Fibroblast of pulmonary artery (primary cell): Measurements from ENCODE around the gene SDF2.

Experiments used
- DNase-seq: peaks from one replicate; pipeline ENCODE4 v3.0.0-alpha.2; 2010; ENCODE audit warnings: low read depth
- H3K4me3 ChIP-seq: replicated peaks from 2 replicates; pipeline ENCODE4 v1.5.1; 2011; ENCODE audit warnings: low read depth, mild to moderate bottlenecking, control low read depth, low read length, moderate library complexity
- TF ChIP-seq, protein P1 (sequence below): IDR thresholded peaks from 2 replicates; pipeline ENCODE4 v1.5.1; 2011; ENCODE audit warnings: mild to moderate bottlenecking, control low read depth, low read length, inconsistent platforms; ENCODE audit errors: missing control alignments

The SDF2 gene

DNA sequence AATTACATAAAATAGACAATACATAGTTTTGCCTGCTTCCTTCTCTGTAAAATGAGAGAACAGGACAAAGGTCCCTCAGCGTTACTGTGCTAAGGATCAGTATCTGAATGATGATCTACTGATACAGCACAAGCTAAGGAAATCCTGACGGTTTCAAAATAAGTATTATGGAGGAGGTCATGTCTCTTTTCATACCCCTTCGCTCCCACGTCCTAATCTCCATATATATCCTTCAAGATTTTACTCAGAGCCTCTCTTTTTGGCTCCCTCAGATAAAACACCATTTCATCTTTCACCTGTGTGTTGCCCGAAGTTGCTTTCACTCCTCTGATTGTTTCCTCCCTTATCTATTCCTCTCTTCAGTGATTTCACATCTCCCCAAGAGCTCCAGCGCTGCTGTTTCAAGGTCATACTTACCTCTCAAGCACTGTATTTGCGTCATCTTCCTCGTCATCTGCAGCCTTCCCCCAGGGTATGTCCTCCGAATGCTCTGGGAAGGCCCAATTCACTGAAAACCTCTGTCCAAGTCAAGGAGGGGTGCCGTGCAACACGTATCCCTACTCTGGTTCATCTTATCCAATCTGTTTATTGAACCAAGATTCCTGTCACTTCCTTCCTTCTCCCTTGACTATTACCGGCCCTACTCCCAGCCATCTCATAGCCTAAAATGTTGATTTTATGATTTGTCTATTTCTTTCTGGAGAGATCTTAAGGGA, 15.5 kb downstream of the SDF2 start:
- H3K4me3 ChIP-seq: no peak overlapping the region
- TF ChIP-seq, protein P1, sequence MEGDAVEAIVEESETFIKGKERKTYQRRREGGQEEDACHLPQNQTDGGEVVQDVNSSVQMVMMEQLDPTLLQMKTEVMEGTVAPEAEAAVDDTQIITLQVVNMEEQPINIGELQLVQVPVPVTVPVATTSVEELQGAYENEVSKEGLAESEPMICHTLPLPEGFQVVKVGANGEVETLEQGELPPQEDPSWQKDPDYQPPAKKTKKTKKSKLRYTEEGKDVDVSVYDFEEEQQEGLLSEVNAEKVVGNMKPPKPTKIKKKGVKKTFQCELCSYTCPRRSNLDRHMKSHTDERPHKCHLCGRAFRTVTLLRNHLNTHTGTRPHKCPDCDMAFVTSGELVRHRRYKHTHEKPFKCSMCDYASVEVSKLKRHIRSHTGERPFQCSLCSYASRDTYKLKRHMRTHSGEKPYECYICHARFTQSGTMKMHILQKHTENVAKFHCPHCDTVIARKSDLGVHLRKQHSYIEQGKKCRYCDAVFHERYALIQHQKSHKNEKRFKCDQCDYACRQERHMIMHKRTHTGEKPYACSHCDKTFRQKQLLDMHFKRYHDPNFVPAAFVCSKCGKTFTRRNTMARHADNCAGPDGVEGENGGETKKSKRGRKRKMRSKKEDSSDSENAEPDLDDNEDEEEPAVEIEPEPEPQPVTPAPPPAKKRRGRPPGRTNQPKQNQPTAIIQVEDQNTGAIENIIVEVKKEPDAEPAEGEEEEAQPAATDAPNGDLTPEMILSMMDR: no peak
- no peak for DNase-seq

DNA sequence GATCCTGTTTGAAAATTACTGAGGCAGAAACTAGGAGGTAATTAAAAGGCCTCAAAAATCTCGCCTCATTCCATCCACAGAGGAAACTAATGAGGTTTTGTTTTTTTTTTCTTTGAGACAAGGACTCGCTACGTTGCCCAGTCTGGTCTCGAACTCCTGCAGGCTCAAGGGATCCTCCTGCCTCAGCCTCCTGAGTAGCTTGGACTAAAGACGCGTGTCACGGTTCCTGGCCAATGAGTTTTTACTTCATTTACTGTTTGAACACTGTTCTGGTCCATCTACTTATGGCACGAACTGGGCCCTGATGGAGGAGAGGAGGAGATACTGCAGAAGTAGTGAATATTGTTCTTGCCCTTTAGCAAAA, 16.1 kb downstream of the SDF2 start:
- no peak for DNase-seq

DNA sequence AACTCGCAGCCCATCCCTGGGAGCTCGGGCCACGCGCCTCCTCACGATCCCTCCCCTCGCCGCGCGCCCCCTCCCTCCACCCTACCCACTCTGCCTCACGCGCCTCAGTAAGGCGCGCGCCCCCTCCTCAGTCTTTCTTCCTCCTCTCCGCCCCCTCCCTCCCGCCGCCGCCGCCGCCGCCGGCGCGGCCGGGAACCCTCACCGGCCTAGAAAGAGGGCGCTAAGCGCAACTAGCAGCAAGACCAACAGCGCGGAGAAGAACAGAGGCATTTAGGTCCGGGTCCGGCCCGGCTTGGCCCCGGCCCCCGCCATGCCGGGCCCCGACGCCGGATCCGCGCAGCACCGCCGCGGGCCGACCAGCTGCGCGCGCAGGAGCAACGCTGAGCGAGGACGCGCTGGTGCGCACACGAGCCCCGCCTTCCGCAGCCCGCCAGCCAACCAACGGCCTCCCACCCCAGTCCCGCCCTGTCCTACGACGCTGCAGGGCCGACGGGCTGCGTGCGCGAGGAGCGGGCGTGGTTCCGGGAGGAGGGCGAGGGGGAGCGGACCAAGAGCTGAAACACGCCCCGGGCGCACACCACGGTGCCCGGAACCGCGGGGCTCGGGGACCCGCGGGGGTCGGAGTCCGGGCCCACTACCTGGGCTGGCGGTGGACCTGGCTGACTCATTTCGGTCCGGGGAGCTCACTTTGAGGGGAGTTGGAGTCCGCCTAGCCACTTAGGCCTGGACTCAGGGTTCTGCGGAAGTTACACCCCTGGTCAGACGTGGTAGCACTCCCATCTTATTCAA, 16.7 kb downstream of the SDF2 start, which contains the start of gene BLTP2:
TSS of gene BLTP2 (minus strand) at position 372 of the 789 bp plus-strand sequence. CDS start at position 270, 102 bp downstream.
- TF ChIP-seq, protein P1: no peak
- DNase-seq: peak; percentile 95
- peak within 1 kb of the TSS; percentile 75 for H3K4me3 ChIP-seq

More for the DNA sequence above, 16.1 kb downstream of the SDF2 start:
- peak overlapping the region; percentile 69 for H3K4me3 ChIP-seq
- TF ChIP-seq, protein P1: no peak

DNA sequence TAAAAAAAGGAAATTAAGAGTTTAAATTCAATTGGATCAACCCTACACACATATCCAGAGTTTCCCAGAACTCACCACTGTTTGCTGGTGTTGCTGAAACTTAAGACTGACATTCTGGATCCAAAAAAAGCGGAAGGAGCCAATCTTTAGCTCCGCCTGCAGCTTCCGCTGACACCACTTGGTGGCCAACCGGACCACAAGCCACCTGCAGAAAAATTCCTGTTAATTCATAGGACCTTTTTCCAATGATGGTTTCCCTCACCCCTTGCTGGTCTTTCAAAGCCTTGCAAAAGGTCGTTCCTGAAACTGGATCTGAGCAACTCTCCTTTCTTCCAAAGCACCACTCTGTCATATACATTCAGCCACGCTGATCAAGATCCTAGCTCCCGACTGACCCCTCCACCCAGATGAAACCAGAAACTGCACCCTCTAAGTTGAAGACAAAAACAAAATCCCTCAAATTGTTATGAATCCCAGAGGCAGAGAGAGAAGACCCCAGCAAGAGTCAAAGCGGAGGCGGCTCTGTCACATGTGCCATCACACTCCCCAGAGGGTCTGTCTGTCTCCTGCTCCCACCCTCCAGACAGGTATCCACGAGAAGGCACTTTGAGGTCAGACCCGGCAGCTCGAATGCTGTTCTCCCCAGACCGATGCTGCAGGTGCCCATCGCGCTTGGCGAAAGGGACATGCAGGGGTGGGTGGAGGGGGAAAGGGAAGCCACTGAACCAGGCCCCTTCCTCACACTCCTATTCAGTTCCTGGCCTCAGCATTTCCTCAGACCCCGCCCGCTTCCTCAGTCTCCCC, 17.5 kb downstream of the SDF2 start:
- peak overlapping the region; percentile 75 for H3K4me3 ChIP-seq
- TF ChIP-seq, protein P1: peak; percentile 46
- DNase-seq: peak; percentile 64

DNA sequence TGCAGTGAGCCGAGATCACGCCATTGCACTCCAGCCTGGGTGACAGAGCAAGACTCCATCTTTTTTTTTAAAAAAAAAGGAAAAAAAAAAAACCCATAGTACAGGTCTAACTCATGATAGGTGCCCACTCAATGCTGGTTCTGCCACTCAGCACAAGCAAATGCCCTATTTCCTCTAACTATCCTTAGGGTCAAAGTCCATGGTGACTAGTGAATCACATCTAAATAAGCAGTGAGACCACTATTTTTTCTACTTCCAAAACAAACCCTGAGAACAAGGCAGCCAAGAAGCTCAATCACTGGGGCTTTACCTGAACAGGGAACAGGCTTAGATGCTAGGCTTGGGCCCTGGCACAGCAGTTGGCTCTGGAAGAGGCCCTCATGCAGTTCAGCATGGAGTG, 20.1 kb downstream of the SDF2 start:
- H3K4me3 ChIP-seq: no peak overlapping the region
- TF ChIP-seq, protein P1: no peak
- no peak for DNase-seq

DNA sequence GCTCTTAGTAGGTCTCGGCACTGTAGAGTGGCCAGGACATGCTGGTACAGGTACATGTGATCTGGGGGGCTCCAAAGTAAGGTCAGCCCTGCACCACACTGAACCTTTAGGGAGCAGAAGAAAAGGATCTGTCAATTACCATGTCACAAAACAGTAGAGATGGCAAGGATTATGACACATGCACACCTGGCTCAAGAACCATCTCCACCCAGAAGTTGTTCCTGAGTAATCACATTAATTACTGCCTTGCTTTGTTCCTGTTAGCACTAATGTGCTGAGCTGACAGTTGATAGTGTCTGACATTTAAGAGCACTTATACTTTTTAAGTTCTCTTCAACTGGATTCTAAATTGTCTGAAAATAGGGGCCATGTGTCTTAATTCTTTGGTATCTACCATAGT, 26.2 kb downstream of the SDF2 start:
- DNase-seq: no peak
- TF ChIP-seq, protein P1: no peak
- H3K4me3 ChIP-seq: no peak overlapping the region
